GM19468 (cell line): ENCODE results near the gene IDS.
A peak's percentile ranks its signal among the peaks of the same experiment; 100 is the strongest.
"Not testable (repeated sequence)": the region's sequence is repeated elsewhere in the genome, so short reads cannot be mapped to it uniquely, and the experiment has no call there.

Experiments used
- ATAC-seq: cut with Tn5 transposase; IDR thresholded peaks from one replicate; pipeline ENCODE4 v1.9.1; 2021; ENCODE audit warnings: mild to moderate bottlenecking, moderate library complexity, moderate number of reproducible peaks; ENCODE audit not compliant: unreplicated experiment; ENCODE audit errors: extremely low read depth

The IDS gene

DNA sequence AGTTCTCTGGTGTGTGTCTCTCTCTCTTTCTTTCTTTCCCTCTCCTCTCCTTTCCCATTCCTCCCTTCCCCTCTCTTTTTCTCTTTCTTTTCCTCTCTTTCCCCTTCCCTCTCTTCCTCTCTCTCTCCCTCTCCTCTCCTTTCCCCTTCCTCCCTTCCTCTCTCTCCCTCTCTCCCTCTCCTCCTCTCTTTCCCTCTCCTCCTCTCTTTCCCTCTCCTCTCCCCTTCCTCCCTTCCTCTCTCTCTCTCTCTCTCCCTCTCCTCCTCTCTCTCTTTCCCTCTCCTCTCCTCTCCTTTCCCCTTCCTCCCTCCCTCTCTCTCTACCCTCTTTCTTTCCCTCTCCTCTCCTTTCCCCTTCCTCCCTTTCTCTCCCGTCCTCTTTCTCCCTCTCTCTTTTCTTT lies 23.3 kb upstream of the IDS start:
- no peak for ATAC-seq

DNA sequence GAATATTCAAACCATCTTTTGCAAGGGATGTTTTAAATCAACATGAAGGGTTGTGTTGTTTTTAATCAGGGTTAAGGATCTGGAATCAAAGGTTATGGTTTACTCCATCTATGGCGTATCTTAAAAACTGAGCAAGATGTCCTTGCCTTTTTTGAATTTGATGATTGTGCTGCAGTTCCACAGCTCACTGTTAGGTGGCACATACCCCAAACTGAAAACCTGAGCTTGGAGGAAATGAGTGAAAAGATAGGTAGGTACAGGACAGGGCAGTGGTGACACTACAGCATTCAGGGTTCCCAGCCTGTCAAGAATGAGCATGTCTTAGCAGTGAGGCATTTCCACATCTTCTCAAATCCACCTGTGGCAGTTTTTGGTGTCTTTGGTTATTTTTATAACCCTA lies 22.6 kb upstream of the IDS start:
- ATAC-seq: peak; percentile 28

DNA sequence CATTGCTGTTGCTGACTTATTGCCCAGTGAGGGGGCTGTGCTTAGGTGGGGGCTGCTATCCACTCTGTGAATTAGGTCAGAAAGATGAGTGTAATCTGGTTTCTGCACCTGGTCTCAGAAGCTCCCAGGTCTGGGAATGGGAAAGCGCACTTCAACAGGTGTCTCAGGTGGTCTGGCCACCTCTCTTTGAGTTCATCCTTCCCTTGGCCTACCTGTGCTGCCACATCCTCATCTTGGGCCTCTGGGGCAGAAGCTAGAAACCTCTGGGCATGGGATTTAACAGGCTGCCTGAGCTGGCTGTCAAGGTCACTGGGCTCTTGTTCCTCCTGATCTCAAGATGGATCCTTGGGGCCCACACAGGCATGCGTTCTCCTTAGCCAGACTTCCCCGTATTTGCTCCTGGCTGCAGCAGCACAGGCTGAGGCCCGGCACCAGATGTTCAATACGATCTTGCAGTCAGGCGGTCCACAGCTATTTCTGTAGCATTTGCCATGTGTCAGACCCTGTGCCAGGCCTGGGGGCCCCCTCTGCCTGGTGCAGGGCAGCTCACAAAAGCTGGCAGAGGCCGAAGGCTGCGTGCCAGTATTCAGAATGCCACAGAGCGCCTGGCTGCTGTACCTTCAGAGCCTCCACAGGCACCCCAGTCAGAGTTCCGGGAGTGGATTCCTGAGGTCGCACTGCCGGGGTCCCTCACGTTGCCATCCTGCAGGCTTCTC lies 21.4 kb upstream of the IDS start:
- not testable (repeated sequence) for ATAC-seq

DNA sequence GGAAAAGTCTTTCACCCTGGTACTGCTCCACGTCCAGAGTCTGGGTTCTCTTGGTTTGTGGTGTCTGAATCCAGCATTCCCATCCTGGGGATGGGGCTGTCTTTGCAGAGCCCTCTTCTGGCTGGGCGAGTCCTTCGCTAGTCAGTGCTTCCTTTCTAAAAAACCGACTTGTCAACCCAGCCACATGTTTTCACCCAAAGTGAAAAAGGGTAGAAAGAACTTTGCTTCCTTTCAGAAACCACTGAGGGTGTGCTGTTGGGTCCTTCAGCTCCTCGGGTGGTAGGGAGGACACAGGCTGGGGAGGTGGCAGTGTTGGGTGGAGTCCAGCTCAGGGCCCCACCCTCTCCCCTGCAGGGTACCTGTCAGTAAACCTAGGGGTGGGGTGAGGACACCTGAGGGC lies 20.8 kb upstream of the IDS start:
- not testable (repeated sequence) for ATAC-seq

DNA sequence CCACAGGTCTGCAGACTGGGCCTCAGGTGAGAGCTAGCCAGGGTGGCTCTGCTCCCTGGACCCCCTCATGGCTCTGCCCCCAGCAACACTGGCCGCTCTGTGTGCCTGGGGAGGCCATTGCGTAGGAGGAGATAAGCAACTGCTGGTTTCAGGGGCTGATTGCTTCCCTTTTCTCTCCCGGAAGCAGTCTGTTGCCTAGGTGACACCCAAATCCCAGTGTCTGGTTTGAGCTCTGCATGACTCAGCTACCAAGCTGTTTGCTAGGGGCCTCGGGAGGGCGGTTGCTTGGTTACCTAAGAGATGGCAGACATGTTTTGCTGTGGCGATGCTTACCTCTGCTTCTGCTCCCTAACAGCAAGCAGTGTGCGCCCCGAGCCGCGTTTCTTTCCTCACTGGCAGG lies 20.3 kb upstream of the IDS start:
- peak; percentile 93 for ATAC-seq

DNA sequence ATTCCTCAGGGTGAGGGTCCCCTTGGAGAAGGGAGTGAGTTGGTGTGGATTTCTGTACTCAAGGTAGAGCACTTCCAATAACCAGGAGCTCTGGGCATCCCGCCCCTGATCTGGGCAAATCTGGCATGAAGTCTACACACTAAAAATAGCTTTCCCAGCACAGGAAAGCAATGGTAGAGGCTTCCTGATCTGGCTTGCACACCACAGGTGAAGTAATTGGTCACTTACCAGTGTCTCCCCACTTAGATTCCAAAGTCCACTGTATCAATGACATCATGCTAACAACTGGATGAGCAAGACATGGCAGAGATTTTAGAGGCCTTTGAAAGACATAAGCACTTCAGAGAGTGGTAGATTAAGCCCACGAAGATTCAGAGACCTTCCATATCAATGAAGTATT lies 17.8 kb upstream of the IDS start:
- no peak for ATAC-seq

DNA sequence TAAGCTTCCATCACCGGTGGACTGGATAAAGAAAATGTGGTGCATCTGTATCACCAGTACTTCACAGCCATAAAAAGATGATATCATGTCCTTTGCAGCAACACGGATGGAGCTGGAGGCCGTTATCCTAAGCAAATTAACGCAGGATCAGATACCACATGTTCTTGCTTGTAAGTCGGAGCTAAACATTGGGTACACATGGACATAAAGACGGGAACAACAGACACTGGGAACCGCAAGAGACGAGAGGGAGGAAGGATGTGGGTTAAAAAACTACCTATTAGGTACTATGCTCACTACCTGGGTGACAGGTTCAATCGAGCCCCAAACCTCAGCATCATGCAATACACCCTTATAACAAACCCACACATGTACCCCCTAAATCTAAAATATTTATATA lies 16.3 kb upstream of the IDS start:
- no peak for ATAC-seq

DNA sequence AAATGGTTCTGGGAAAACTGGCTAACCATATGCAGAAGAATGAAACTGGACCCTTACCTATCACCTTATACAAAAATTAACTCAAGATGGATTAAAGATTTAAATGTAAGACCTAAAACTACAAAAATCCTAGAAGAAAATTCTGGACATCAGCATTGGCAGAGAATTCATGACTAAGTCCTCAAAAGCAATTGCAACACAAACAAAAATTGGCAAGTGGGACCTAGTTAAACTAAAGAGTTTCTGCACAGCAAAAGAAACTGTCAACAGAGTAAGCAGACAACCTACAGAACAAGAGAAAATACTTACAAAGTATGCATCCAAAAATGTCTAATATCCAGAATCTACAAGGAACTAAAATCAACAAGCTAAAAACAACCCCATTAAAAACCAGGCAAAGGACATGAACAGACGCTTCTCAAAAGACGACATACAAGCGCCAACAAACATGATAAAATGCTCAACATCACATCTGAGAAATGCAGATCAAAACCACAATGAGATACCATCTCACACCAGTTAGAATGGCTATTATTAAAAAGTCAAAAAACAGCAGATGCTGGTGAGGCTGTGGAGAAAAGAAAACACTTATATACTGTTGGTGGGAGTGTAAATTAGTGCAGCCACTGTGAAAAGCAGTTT lies 15.7 kb upstream of the IDS start:
- not testable (repeated sequence) for ATAC-seq

DNA sequence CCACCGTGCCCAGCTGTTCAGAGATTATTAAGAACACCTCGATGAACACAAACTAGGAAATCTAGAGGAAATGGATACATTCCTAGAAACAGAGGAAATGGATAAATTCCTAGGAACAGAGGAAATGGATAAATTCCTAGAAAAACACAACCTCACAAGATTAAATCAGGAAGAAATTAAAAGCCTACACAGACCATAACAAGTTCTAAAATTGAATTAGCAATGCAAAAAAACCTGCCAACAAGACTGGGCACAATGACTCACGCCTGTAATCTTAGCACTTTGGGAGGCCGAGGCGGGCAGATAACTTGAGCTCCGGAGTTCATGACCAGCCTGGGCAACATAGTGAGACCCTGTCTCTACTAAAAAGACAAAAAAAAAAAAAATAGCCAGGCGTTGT lies 13.1 kb upstream of the IDS start:
- no peak for ATAC-seq

DNA sequence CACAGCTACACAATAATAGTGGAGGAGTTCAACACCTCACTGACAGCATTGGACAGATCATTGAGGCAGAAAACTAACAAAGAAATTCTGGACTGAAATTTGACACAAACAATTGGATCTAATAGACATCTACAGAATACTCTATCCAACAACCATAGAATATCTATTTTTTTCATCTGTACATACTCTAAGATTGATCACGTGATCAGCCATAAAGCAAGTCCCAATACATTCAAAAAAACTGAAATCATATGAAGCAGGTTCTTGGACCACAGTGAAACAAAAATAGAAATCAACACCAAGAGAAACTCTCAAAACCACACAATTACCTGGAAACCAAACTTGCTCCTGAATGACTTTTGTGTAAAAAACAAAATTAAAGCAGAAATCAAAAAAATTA lies 12.2 kb upstream of the IDS start:
- no peak for ATAC-seq

DNA sequence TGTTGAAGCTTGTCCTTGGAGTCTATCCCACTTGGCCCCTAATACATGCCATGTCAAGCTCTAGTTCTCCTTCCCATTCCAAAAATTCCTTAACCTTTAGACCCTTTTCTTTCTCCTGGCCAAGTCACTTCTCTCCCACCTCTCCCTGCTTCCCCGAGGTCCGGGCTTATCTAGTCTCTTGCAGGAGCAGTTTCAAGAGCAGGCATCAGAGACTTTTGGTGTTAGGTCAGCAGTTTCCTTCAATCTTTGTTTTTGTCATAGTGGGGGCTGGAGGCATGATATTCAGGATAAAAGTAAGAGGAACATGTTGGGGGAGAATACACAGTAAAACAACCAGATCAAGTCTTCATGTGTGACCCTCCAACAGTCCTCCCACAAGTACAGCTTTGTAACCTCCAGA lies 11.5 kb upstream of the IDS start:
- ATAC-seq: no peak

DNA sequence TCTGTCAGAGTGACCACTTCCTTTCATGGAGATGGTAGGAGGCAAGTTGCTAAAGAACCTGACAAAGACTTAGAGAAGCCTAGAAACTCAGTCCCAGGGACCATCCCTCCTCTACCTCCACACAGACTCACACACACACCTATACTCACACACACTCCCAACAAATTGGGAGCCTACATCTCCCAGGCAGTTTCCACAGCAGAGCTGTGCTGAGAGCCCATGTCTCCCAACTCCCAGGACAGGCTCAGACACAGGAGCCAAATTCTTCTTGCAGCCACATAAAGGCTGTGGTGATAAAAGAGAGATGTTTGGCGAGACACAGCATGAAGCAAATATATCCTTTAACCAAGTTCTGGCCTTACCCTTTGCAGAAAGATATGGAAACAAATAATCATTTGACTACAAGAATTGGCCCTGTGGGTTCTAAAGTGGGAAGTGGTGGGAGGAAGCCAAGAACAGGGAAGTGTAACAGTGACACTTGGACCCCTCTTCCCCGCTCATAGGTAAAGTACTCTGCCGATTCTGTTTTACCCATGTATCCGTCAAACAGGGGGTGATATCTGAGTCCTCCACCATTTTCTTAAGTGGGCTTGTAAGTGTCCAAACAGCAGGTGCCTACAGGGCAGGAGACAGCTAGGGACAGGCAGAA lies 11.0 kb upstream of the IDS start:
- ATAC-seq: no peak

DNA sequence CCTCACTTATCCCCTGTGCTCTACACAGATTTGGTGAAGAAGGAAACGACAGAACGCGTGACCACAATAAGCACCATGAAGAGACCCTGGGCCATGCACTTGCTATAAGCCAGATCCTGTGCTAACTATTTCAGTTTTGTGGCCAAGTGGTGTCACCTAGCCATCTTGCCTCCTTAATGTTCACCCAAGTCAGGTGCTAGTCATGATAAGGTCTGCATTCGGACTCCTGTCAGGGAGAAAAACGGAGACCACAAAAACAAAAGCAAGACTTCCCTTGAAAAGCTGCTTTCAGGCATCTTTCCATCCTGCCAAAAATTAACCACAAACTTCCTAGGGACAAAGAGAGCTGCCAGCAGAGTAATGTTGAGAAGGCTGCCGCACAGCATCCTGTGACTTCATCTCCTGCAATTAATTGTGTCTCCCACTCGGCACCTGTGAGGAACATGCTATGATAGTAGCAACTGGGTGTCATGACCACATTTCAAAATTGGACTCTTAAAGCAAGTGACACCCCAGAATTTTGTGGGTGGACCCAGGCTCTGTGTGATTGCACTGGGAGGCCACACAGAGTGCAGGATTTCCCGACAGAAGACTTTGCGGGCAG lies 8.8 kb upstream of the IDS start:
- no peak for ATAC-seq

DNA sequence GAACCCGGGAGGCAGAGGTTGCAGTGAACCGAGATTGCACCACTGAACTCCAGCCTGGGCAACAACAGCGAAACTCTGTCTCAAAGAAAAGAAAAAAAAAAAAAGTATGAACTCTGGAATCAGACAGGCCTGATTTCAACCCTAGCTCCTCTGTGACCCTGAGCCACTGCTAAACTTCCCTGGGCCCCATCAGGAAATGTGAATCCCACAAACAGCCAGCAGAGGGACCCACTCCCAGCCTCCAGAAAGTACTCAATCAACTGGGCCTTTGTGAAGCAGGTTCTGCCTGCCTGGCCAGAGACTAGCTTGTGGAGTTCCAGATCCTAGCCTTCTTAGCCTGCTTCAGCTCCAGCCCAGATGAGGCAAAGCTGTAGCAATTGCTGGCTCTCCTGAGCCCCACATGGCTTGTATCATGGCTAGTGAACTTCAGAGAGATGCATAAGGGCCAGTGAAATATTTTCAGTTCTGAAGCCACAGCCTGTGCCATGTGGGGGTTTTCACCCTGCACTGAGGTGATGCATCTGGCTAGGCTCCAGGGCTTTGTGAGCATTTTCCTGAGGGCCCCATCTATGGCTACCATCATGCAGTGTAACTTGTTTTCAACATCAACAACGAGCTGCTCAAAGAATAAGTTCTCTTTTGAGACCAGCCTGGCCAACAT lies 7.2 kb upstream of the IDS start:
- no peak for ATAC-seq

DNA sequence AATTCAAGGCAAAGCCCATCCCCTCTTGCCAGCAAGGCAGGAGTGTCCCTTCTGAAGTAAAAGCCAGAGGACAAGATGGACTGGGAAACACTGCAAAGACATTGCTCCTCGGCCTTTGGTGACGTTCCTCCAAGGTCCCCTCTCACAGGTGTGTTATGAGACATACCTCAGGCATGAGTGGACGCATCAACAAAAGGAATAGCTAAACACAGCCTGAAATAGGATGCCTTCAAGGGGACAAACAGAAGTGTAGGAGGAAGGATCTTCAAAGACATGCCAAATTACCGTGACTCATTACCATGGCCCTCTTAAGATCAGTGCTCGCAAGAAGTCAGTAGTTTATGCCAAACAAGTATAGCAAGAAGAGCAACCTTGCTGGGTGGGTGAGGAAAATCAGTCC lies 6.0 kb upstream of the IDS start:
- ATAC-seq: no peak

DNA sequence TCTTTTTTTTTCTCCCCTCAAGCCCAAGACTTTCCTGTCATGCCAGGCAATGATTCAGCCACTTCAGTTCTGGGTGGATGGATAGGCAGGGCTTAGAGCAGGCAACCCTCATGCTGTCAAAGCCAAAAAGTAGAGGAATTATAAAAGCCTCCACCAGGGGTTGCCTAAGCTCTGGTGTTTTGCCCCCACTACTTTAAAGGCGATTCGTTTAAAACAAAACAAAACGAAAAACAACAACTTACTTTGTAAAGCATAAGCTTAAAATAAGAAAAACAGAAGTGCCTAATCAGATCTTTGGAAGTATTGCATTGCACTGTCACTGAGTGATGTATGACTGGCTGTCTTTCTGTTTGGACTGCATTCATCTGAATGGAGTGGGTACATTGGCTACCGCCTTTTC lies 5.3 kb upstream of the IDS start:
- ATAC-seq: no peak

DNA sequence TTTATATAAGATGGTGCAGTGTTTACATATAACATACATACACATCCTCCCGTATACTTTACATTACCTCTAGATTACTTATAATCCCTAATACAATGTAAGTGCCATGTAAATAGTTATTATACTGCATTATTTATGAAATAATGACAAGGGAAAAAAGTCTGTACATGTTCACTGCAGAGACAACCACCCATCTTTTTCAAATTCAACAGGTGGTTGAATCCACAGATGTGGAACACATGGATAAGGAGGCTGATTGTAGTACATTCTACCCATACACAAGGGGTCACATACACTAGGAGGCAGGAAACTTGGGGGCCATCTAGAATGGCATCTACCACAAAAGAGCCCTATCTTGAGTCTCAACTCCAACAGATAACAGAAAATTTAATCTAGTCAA lies 3.4 kb upstream of the IDS start:
- ATAC-seq: no peak

DNA sequence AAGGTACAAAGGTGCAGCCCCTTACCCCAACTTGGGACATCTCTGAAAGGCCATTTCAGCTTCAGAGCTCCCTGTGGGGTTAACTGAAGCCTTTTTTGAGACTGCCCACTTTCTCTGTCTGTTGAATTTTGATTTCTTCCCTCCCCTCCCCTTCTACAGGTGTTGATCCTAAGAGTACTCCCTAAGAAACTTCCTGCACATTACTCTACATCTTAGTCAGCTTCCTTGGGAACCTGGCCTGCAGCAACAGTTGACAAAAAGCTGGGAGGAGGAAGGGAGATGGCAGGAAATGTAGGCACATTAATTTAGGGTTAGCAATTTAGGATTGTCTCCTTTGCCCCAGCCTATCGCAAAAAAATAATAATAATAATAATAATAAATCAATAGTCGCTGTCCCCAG lies 1.2 kb upstream of the IDS start:
- no peak for ATAC-seq

DNA sequence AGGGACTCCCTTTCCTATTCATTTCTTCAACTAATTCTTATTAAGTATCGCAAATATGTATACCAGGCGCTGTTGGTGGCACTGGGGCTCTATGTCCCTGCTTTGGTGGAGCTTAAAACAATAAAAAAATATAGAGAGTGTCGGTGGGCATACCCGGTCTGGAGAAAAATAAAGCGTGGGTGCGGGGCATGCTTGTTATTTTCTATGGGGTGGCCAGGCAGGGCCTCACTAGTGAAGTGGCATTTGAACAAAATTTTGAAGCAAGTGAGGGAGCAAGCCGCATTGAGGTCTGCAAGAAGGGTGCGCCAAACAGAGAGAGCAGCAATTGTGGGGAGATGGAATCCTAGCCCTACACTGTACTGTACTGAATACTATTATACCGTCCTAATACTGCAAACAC lies 565 bp upstream of the IDS start:
- ATAC-seq: no peak

DNA sequence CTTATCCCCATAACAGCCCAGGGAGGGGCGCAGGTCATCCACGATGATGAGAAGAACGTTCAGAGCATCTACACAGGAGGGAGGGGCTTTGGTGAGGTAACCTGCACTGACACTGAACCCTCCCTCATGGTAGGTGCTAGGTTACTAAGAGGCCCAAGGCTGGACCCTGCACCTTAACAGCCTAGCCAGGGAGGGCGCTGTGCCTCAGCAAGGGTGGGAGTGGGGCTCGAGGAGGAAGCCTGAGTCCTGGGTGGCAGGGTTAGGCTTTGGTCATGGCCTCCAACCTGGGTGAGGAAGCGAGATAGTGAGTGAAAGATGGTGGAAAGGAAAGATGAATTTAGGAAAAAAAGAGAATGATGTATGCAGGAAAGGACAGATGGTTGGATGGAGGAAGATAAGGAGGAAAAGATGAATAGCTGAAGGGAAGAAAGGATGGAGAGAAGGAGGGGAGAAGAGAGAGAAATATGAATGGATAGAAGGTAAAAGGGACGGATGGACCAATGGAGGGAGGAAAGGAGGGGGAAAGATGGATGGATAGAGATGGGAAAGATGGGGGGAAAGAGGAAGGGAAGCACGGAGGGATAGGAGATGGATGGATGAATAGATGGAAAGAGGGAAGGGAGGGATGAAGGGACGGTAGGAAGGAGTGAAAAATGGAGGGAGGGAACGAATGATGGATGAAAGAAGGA lies 736 bp downstream of the IDS start:
- ATAC-seq: peak; percentile 36
